ENCODE results near the gene ZNF304. TPM values are rescaled to one million over a fixed set of nuclear protein-coding genes. Genes with fewer than 3 reads are reported as not detected.

Gene ZNF304
- total and polyA plus RNA-seq, 2 of the 13 experiments (the other 11 are each of a cell fraction or from before 2014, with no cell fraction given): 3.4 to 8.0 TPM

DNA sequence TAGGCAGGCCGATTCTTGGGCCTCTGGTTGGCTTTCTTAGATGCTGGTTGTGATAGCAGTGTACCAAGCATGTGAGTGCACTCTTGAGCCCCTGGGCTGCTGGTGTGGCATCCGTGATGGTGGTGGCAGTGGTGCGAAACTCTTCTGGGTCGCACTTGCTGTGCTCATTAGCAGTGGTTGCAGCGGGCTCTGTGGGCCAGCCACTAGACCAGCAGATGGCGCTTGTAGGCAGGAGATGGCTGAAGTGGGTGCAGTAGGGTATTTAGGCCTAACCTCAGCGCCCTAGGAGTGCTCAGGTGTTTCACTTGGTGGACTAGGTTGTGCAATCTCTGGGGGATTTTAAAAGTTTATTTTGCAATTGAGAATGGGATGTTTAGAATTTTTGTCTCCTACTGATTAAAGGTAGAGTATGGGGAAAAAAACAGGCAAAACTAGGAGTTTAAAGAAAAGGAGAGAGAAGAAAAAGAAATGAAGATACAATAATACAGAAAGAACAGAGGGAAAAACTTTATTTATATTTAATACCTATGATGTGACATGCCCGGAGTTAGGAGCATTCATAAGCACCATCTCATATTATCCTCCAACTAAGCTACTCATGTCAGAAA, 55.5 kb downstream of the ZNF304 start (continued):
- TF ChIP-seq ZNF724P (CRISPR knock-in tag; IDR thresholded peaks at IDR 0.05; ENCODE audit: borderline replicate concordance) (no peak), ZFX (CRISPR knock-in tag; IDR thresholded peaks at IDR 0.05; ENCODE audit: low read depth) (peak; percentile 87), ZNF160 (CRISPR knock-in tag; IDR thresholded peaks at IDR 0.05) (no peak), ZMAT5 (CRISPR knock-in tag; IDR thresholded peaks at IDR 0.05; ENCODE audit: borderline replicate concordance, low read depth) (no peak), FIP1L1 (IDR thresholded peaks at IDR 0.05; ENCODE audit: borderline replicate concordance, insufficient read depth, low read depth, low read length) (no peak), TBX2 (CRISPR knock-in tag; IDR thresholded peaks at IDR 0.05; ENCODE audit: borderline replicate concordance) (0 out of 2 replicates have a peak, but pooled peaks have one; percentile 22), POLR2AphosphoS2 (IDR thresholded peaks at IDR 0.05; ENCODE audit: low read depth, low read length) (no peak), ZNF414 (CRISPR knock-in tag; IDR thresholded peaks at IDR 0.05) (no peak), GABPA (IDR thresholded peaks at IDR 0.05; ENCODE audit: low read depth, low read length) (no peak), GABPA (CRISPR knock-in tag; IDR thresholded peaks at IDR 0.05; ENCODE audit: low read depth) (peak; percentile 69), ZNF879 (CRISPR knock-in tag; IDR thresholded peaks at IDR 0.05) (no peak), ZGPAT (CRISPR knock-in tag; IDR thresholded peaks at IDR 0.05) (0 out of 2 replicates have a peak, but pooled peaks have one; percentile 16), XBP1 (CRISPR knock-in tag; IDR thresholded peaks at IDR 0.05) (no peak), ZSCAN9 (CRISPR knock-in tag; IDR thresholded peaks at IDR 0.05; ENCODE audit: borderline replicate concordance) (no peak), SKI (IDR thresholded peaks at IDR 0.05; ENCODE audit: partially characterized antibody) (no peak), ZNF460 (CRISPR knock-in tag; IDR thresholded peaks at IDR 0.05; ENCODE audit: borderline replicate concordance) (no peak), ZC3H13 (CRISPR knock-in tag; IDR thresholded peaks at IDR 0.05) (no peak), ZNF3 (CRISPR knock-in tag; IDR thresholded peaks at IDR 0.05) (no peak), ZNF33B (CRISPR knock-in tag; IDR thresholded peaks at IDR 0.05) (no peak)
- TF ChIP-seq, protein P1, sequence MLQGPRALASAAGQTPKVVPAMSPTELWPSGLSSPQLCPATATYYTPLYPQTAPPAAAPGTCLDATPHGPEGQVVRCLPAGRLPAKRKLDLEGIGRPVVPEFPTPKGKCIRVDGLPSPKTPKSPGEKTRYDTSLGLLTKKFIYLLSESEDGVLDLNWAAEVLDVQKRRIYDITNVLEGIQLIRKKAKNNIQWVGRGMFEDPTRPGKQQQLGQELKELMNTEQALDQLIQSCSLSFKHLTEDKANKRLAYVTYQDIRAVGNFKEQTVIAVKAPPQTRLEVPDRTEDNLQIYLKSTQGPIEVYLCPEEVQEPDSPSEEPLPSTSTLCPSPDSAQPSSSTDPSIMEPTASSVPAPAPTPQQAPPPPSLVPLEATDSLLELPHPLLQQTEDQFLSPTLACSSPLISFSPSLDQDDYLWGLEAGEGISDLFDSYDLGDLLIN (CRISPR knock-in tag; IDR thresholded peaks at IDR 0.05; ENCODE audit: borderline replicate concordance): no peak
- TF ChIP-seq, protein P2, sequence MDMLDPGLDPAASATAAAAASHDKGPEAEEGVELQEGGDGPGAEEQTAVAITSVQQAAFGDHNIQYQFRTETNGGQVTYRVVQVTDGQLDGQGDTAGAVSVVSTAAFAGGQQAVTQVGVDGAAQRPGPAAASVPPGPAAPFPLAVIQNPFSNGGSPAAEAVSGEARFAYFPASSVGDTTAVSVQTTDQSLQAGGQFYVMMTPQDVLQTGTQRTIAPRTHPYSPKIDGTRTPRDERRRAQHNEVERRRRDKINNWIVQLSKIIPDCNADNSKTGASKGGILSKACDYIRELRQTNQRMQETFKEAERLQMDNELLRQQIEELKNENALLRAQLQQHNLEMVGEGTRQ (IDR thresholded peaks at IDR 0.05; ENCODE audit: low read depth, low read length): no peak
- TF ChIP-seq, protein P2 (CRISPR knock-in tag; IDR thresholded peaks at IDR 0.05; ENCODE audit: borderline replicate concordance): no peak
- TF ChIP-seq, protein P3, sequence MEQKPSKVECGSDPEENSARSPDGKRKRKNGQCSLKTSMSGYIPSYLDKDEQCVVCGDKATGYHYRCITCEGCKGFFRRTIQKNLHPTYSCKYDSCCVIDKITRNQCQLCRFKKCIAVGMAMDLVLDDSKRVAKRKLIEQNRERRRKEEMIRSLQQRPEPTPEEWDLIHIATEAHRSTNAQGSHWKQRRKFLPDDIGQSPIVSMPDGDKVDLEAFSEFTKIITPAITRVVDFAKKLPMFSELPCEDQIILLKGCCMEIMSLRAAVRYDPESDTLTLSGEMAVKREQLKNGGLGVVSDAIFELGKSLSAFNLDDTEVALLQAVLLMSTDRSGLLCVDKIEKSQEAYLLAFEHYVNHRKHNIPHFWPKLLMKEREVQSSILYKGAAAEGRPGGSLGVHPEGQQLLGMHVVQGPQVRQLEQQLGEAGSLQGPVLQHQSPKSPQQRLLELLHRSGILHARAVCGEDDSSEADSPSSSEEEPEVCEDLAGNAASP (CRISPR knock-in tag; IDR thresholded peaks at IDR 0.05; ENCODE audit: borderline replicate concordance): peak; percentile 43; the same call in 1 of the 2 replicates

Measured in HepG2 (cell line).